ENCODE results near the gene UBTF. TPM values are rescaled to one million over a fixed set of nuclear protein-coding genes. Genes with fewer than 3 reads are reported as not detected.
"Not testable (repeated sequence)": the region's sequence is repeated elsewhere in the genome, so short reads cannot be mapped to it uniquely, and the experiment has no call there.

UBTF gene
- total and polyA plus RNA-seq, 2 experiments from 2014 or later, result 51.1 to 70.6 TPM

- no peak for DNase-seq (ENCODE audit: low read depth in 1 of 2, low spot score in 1 of 2)
- H3K4me1 ChIP-seq (ENCODE audit: low read depth), result no peaks in the 10 kb centered on the region
- no peak overlapping the region for H3K4me3 ChIP-seq
- H3K27ac ChIP-seq, result no peak overlapping the region
- no peak for TF ChIP-seq CTCF (IDR thresholded peaks at IDR 0.05; ENCODE audit: low read depth, low read length)
- H3K9me3 ChIP-seq (ENCODE audit: low read depth), result no peaks in the 10 kb centered on the region
- no peaks in the 10 kb centered on the region for H3K36me3 ChIP-seq
- no peaks in the 10 kb centered on the region for H3K27me3 ChIP-seq
Measured at GRCh38 chr17:44251062-44251461, 31.6 kb upstream of the UBTF start.

- Histone ChIP-seq H3K9me3 (ENCODE audit: low read depth) (no peaks in the 10 kb centered on the region), H3K4me3 (no peak overlapping the region), H3K36me3 (no peaks in the 10 kb centered on the region), H3K4me1 (ENCODE audit: low read depth) (no peaks in the 10 kb centered on the region), H3K27ac (no peak overlapping the region), H3K27me3 (no peaks in the 10 kb centered on the region)
- no peak for DNase-seq (ENCODE audit: low read depth in 1 of 2, low spot score in 1 of 2)
- no peak for TF ChIP-seq CTCF (IDR thresholded peaks at IDR 0.05; ENCODE audit: low read depth, low read length)
Measured at GRCh38 chr17:44249501-44250246, 30.2 kb upstream of the UBTF start.

- Histone ChIP-seq H3K4me3 (no peak overlapping the region), H3K36me3 (no peaks in the 10 kb centered on the region), H3K9me3 (ENCODE audit: low read depth) (no peaks in the 10 kb centered on the region), H3K27ac (no peak overlapping the region), H3K4me1 (ENCODE audit: low read depth) (no peaks in the 10 kb centered on the region), H3K27me3 (no peaks in the 10 kb centered on the region)
- DNase-seq (ENCODE audit: low read depth in 1 of 2, low spot score in 1 of 2), result no peak
- TF ChIP-seq CTCF (IDR thresholded peaks at IDR 0.05; ENCODE audit: low read depth, low read length), result no peak
Measured at GRCh38 chr17:44247876-44248736, 28.6 kb upstream of the UBTF start.

- no peaks in the 10 kb centered on the region for H3K27me3 ChIP-seq
- no peak for DNase-seq (ENCODE audit: low read depth in 1 of 2, low spot score in 1 of 2)
- no peak overlapping the region for H3K4me3 ChIP-seq
- TF ChIP-seq CTCF (IDR thresholded peaks at IDR 0.05; ENCODE audit: low read depth, low read length), result no peak
- no peaks in the 10 kb centered on the region for H3K36me3 ChIP-seq
- no peaks in the 10 kb centered on the region for H3K9me3 ChIP-seq (ENCODE audit: low read depth)
- H3K27ac ChIP-seq, result no peak overlapping the region
- no peaks in the 10 kb centered on the region for H3K4me1 ChIP-seq (ENCODE audit: low read depth)
Measured at GRCh38 chr17:44247440-44247841, 28.0 kb upstream of the UBTF start.

GRCh38 chr17:44241106-44241624 is 21.7 kb upstream of the UBTF start:
- Histone ChIP-seq H3K36me3 (no peaks in the 10 kb centered on the region), H3K27ac (no peak overlapping the region)

GRCh38 chr17:44237886-44238285 is 18.4 kb upstream of the UBTF start:
- not testable (repeated sequence) for DNase-seq (ENCODE audit: low read depth in 1 of 2, low spot score in 1 of 2); H3K9me3 ChIP-seq (ENCODE audit: low read depth); H3K27ac ChIP-seq

More at GRCh38 chr17:44241106-44241624, 21.7 kb upstream of the UBTF start:
- no peaks in the 10 kb centered on the region for H3K27me3 ChIP-seq
- no peaks in the 10 kb centered on the region for H3K9me3 ChIP-seq (ENCODE audit: low read depth)
- no peak overlapping the region for H3K4me3 ChIP-seq
- DNase-seq (ENCODE audit: low read depth in 1 of 2, low spot score in 1 of 2), result no peak
- TF ChIP-seq CTCF (IDR thresholded peaks at IDR 0.05; ENCODE audit: low read depth, low read length), result no peak
- H3K4me1 ChIP-seq (ENCODE audit: low read depth), result no peaks in the 10 kb centered on the region

More at GRCh38 chr17:44237886-44238285, 18.4 kb upstream of the UBTF start:
- not testable (repeated sequence) for H3K4me3 ChIP-seq; H3K4me1 ChIP-seq (ENCODE audit: low read depth); H3K27me3 ChIP-seq; H3K36me3 ChIP-seq
